Mesendoderm (in vitro differentiated cells): ENCODE results near the gene AP1M2.

Experiments used
- DNase-seq: peaks from one replicate; pipeline ENCODE4 v3.0.0; 2013
- H2AK5ac ChIP-seq: 2 replicates; pipeline ENCODE4 v1.6.1; 2013; ENCODE audit warnings: low read length, inconsistent platforms
- H2BK120ac ChIP-seq: 2 replicates; pipeline ENCODE4 v1.6.1; 2013; ENCODE audit warnings: low read depth, mild to moderate bottlenecking, low read length, moderate library complexity, mixed read lengths
- H2BK15ac ChIP-seq: replicated peaks from 2 replicates; pipeline ENCODE4 v1.6.1; 2013; ENCODE audit warnings: low read depth, mild to moderate bottlenecking, moderate library complexity
- H2BK5ac ChIP-seq: 2 replicates; pipeline ENCODE4 v1.6.1; 2013; ENCODE audit warnings: low read length, inconsistent platforms
- H3K18ac ChIP-seq: 2 replicates; pipeline ENCODE4 v1.6.1; 2013; ENCODE audit warnings: mild to moderate bottlenecking, low read length, mixed read lengths
- H3K23ac ChIP-seq: one replicate; pipeline ENCODE4 v1.6.1; 2013; ENCODE audit warnings: low read length
- H3K27ac ChIP-seq: 2 replicates; pipeline ENCODE4 v1.5.1; 2013; ENCODE audit warnings: low read depth, mild to moderate bottlenecking, inconsistent platforms, low read length, moderate library complexity
- H3K27me3 ChIP-seq: 2 replicates; pipeline ENCODE4 v1.6.1; 2013; ENCODE audit warnings: low read length, control low read depth, mild to moderate bottlenecking, inconsistent platforms; ENCODE audit not compliant: insufficient read depth, poor library complexity
- H3K36me3 ChIP-seq: 2 replicates; pipeline ENCODE4 v1.6.1; 2013; ENCODE audit warnings: low read length, inconsistent platforms; ENCODE audit not compliant: control insufficient read depth, insufficient read depth
- H3K4ac ChIP-seq: one replicate; pipeline ENCODE4 v1.6.1; 2013; ENCODE audit warnings: low read depth, mild to moderate bottlenecking, low read length, moderate library complexity
- H3K4me1 ChIP-seq: 2 replicates; pipeline ENCODE4 v1.6.1; 2013; ENCODE audit warnings: low read depth, low read length, inconsistent platforms; ENCODE audit not compliant: control insufficient read depth
- H3K4me2 ChIP-seq: 2 replicates; pipeline ENCODE4 v1.6.1; 2013; ENCODE audit warnings: low read length
- H3K4me3 ChIP-seq: 2 replicates; pipeline ENCODE4 v1.5.1; 2013; ENCODE audit warnings: mild to moderate bottlenecking, low read length
- H3K56ac ChIP-seq: one replicate; pipeline ENCODE4 v1.6.1; 2013; ENCODE audit warnings: low read length
- H3K79me1 ChIP-seq: 2 replicates; pipeline ENCODE4 v1.6.1; 2013; ENCODE audit warnings: low read length, inconsistent platforms
- H3K79me2 ChIP-seq: 2 replicates; pipeline ENCODE4 v1.6.1; 2013; ENCODE audit warnings: mild to moderate bottlenecking, low read length; ENCODE audit not compliant: control insufficient read depth, insufficient read depth
- H3K9ac ChIP-seq: 2 replicates; pipeline ENCODE4 v1.6.1; 2013; ENCODE audit warnings: low read length, inconsistent platforms
- H4K5ac ChIP-seq: one replicate; pipeline ENCODE4 v1.6.1; 2013; ENCODE audit warnings: low read length
- H4K8ac ChIP-seq: one replicate; pipeline ENCODE4 v1.6.1; 2013; ENCODE audit warnings: low read depth, mild to moderate bottlenecking, control low read depth, low read length, moderate library complexity
- WGBS: extraction: QIAGEN DNeasy Blood & Tissue Kit; methylation state at CpG from one replicate; pipeline ENCODE4 v1.1.7; 2013; ENCODE audit warnings: low lambda C conversion rate, missing lambda C conversion rate; ENCODE audit not compliant: insufficient coverage; ENCODE audit errors: extremely low coverage; 5-methylcytosine and 5-hydroxymethylcytosine counted together

Gene AP1M2

DNA sequence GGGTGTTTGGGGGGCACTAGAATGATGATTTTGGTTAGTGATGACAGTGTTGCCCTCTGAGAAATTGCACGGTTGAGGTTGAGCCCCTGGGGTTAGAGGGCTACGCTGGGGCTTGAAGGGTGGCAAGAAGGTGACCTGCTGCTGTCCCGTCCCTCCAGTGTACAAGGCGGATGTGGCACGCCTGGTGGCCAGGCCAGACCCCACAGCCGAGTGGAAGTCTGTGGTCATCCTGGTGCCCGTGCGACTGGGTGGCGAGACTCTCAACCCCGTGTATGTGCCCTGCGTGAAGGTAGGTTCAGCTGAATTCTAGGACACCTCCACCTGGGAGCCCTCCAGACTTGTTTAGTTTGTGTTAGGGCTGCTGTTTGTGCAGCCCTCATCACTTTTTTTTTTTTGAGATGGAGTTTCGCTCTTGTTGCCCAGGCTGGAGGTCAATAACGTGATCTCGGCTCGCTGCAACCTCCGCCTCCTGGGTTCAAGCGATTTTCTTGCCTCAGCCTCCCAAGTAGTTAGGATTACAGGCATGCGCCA lies 38.3 kb downstream of the AP1M2 start:
- peaks cover 8% of the 10 kb centered on the region for H3K36me3 ChIP-seq
- H3K79me1 ChIP-seq: peaks cover 4% of the 10 kb centered on the region
- H3K18ac ChIP-seq: no peak overlapping the region
- H3K56ac ChIP-seq: no peak overlapping the region
- no peak overlapping the region for H4K5ac ChIP-seq
- H3K4ac ChIP-seq: no peak overlapping the region
- no peak overlapping the region for H2BK5ac ChIP-seq
- no peak overlapping the region for H3K4me3 ChIP-seq
- no peaks in the 10 kb centered on the region for H3K4me1 ChIP-seq
- no peak overlapping the region for H2AK5ac ChIP-seq
- no peak for DNase-seq
- H2BK120ac ChIP-seq: no peak overlapping the region
- H3K79me2 ChIP-seq: no peaks in the 10 kb centered on the region
- H2BK15ac ChIP-seq: no peak overlapping the region
- H3K27ac ChIP-seq: no peak overlapping the region
- no peak overlapping the region for H3K9ac ChIP-seq
- H3K4me2 ChIP-seq: no peak overlapping the region
- no peaks in the 10 kb centered on the region for H3K27me3 ChIP-seq
- no peak overlapping the region for H4K8ac ChIP-seq
- no peak overlapping the region for H3K23ac ChIP-seq
- no CpG with 5 or more reads among the region's 18 CpGs for WGBS

GRCh38 chr19:10546817-10547216 lies 40.3 kb downstream of the AP1M2 start:
- Histone ChIP-seq H3K18ac (no peak overlapping the region), H3K4ac (no peak overlapping the region), H2BK5ac (no peak overlapping the region), H4K5ac (no peak overlapping the region), H2BK15ac (no peak overlapping the region), H3K79me2 (no peaks in the 10 kb centered on the region), H2AK5ac (no peak overlapping the region), H3K4me2 (no peak overlapping the region), H3K4me3 (no peak overlapping the region), H3K27me3 (no peaks in the 10 kb centered on the region), H4K8ac (no peak overlapping the region), H3K27ac (no peak overlapping the region), H3K4me1 (no peaks in the 10 kb centered on the region), H2BK120ac (no peak overlapping the region), H3K23ac (no peak overlapping the region), H3K56ac (no peak overlapping the region), H3K79me1 (peaks cover 4% of the 10 kb centered on the region), H3K9ac (no peak overlapping the region), H3K36me3 (peaks cover 2% of the 10 kb centered on the region)
- DNase-seq: no peak
- no CpG with 5 or more reads among the region's 17 CpGs for WGBS

GRCh38 chr19:10544753-10545251 lies 42.3 kb downstream of the AP1M2 start:
- H3K4me1 ChIP-seq: no peaks in the 10 kb centered on the region
- no peak for DNase-seq
- H2BK15ac ChIP-seq: no peak overlapping the region
- H4K5ac ChIP-seq: no peak overlapping the region
- H2BK5ac ChIP-seq: no peak overlapping the region
- H3K79me2 ChIP-seq: no peaks in the 10 kb centered on the region
- peaks cover 4% of the 10 kb centered on the region for H3K79me1 ChIP-seq
- H4K8ac ChIP-seq: no peak overlapping the region
- no peak overlapping the region for H3K4ac ChIP-seq
- no peak overlapping the region for H2BK120ac ChIP-seq
- no peak overlapping the region for H3K27ac ChIP-seq
- H3K18ac ChIP-seq: no peak overlapping the region
- WGBS: no CpG with 5 or more reads among the region's 23 CpGs
- H3K27me3 ChIP-seq: no peaks in the 10 kb centered on the region
- H2AK5ac ChIP-seq: no peak overlapping the region
- H3K4me3 ChIP-seq: no peak overlapping the region
- H3K56ac ChIP-seq: peak overlapping the region; percentile 56
- no peak overlapping the region for H3K9ac ChIP-seq
- H3K36me3 ChIP-seq: peaks cover 2% of the 10 kb centered on the region
- no peak overlapping the region for H3K23ac ChIP-seq
- H3K4me2 ChIP-seq: no peak overlapping the region

- H3K36me3 ChIP-seq: peaks cover 2% of the 10 kb centered on the region
- H3K23ac ChIP-seq: peak overlapping the region; percentile 45
- peak overlapping the region; percentile 37 for H3K27ac ChIP-seq
- H2BK120ac ChIP-seq: no peak overlapping the region
- H3K56ac ChIP-seq: peak overlapping the region; percentile 86
- peak overlapping the region; percentile 85 for H3K9ac ChIP-seq
- no peaks in the 10 kb centered on the region for H3K4me1 ChIP-seq
- no peaks in the 10 kb centered on the region for H3K79me2 ChIP-seq
- H3K4me3 ChIP-seq: peak overlapping the region; percentile 87
- H2BK15ac ChIP-seq: no peak overlapping the region
- peaks cover 4% of the 10 kb centered on the region for H3K79me1 ChIP-seq
- no CpG with 5 or more reads among the region's 22 CpGs for WGBS
- DNase-seq: peak; percentile 42
- H3K4me2 ChIP-seq: peak overlapping the region; percentile 75
- H2BK5ac ChIP-seq: no peak overlapping the region
- no peak overlapping the region for H2AK5ac ChIP-seq
- no peak overlapping the region for H4K5ac ChIP-seq
- peak overlapping the region; percentile 41 for H3K4ac ChIP-seq
- no peak overlapping the region for H4K8ac ChIP-seq
- no peaks in the 10 kb centered on the region for H3K27me3 ChIP-seq
- H3K18ac ChIP-seq: peak overlapping the region; percentile 88
Observed at GRCh38 chr19:10544242-10544752, 42.8 kb downstream of the AP1M2 start.

GRCh38 chr19:10543420-10544241 lies 43.5 kb downstream of the AP1M2 start, which contains the start of gene ATG4D:
Gene ATG4D (plus strand): TSS chr19:10543904. CDS start chr19:10544091, 187 bp downstream.
- peak within 1 kb of the TSS; percentile 88 for H3K18ac ChIP-seq
- H3K4ac ChIP-seq: peak within 1 kb of the TSS; percentile 70
- no peak within 1 kb of the TSS for H2BK15ac ChIP-seq
- peak within 1 kb of the TSS; percentile 37 for H3K27ac ChIP-seq
- H3K4me2 ChIP-seq: peak within 1 kb of the TSS; percentile 75
- H3K4me3 ChIP-seq: peak within 1 kb of the TSS; percentile 87
- H4K8ac ChIP-seq: no peak within 1 kb of the TSS
- H3K36me3 ChIP-seq: no peaks in the 10 kb centered on the region
- no CpG with 5 or more reads among the region's 79 CpGs for WGBS
- no peaks in the 10 kb centered on the region for H3K4me1 ChIP-seq
- DNase-seq: peak; percentile 81
- no peak within 1 kb of the TSS for H2BK5ac ChIP-seq
- no peak within 1 kb of the TSS for H2BK120ac ChIP-seq
- no peaks in the 10 kb centered on the region for H3K27me3 ChIP-seq
- peak within 1 kb of the TSS; percentile 45 for H3K23ac ChIP-seq
- H3K79me2 ChIP-seq: no peaks in the 10 kb centered on the region
- no peak within 1 kb of the TSS for H4K5ac ChIP-seq
- H3K56ac ChIP-seq: peak within 1 kb of the TSS; percentile 86
- H2AK5ac ChIP-seq: no peak within 1 kb of the TSS
- peaks cover 4% of the 10 kb centered on the region for H3K79me1 ChIP-seq
- peak within 1 kb of the TSS; percentile 85 for H3K9ac ChIP-seq
